HepG2 (cell line): ENCODE data around the gene ZFHX3. TPM values are rescaled to one million over a fixed set of nuclear protein-coding genes. Genes with fewer than 3 reads are reported as not detected.

Source experiments
- BORCS8-MEF2B ChIP-seq: sonication (generic); formaldehyde crosslinking; IDR thresholded peaks from 2 replicates; pipeline ENCODE4 v1.8.0; 2022; ENCODE audit warnings: mild to moderate bottlenecking, missing genetic modification reagents
- ELF3 ChIP-seq: IDR thresholded peaks from 2 replicates; pipeline ENCODE4 v1.6.1; 2016; ENCODE audit warnings: missing genetic modification reagents, missing compliant biosample characterization
- FOXC1 ChIP-seq: sonication (generic); formaldehyde crosslinking; IDR thresholded peaks from 2 replicates; pipeline ENCODE4 v1.8.0; 2022; ENCODE audit warnings: mild to moderate bottlenecking, missing genetic modification reagents, borderline replicate concordance
- GTF3A ChIP-seq: sonication (generic); formaldehyde crosslinking; conservative IDR thresholded peaks from 2 replicates; pipeline ENCODE4 v1.4.0; 2020; ENCODE audit warnings: mild to moderate bottlenecking, missing genetic modification reagents
- KDM4B ChIP-seq: sonication (generic); formaldehyde crosslinking; IDR thresholded peaks from 2 replicates; pipeline ENCODE4 v1.4.0; 2020; ENCODE audit warnings: missing genetic modification reagents
- MED1 ChIP-seq: sonication (generic); formaldehyde crosslinking; IDR thresholded peaks from 2 replicates; pipeline ENCODE4 v1.4.0; 2020; ENCODE audit warnings: missing genetic modification reagents
- MIER3 ChIP-seq: IDR thresholded peaks from 2 replicates; pipeline ENCODE4 v1.6.1; 2016; ENCODE audit warnings: missing compliant biosample characterization, borderline replicate concordance
- MTF2 ChIP-seq: sonication (generic); formaldehyde crosslinking; IDR thresholded peaks from 2 replicates; pipeline ENCODE4 v1.5.0; 2020; ENCODE audit warnings: missing genetic modification reagents, borderline replicate concordance
- NCOA1 ChIP-seq: sonication (generic); formaldehyde crosslinking; IDR thresholded peaks from 2 replicates; pipeline ENCODE4 v1.9.0; 2021; ENCODE audit warnings: missing genetic modification reagents
- PITX1 ChIP-seq: sonication (generic); formaldehyde crosslinking; IDR thresholded peaks from 2 replicates; pipeline ENCODE4 v1.5.1; 2020; ENCODE audit warnings: mild to moderate bottlenecking, missing genetic modification reagents
- SMYD3 ChIP-seq: sonication (generic); formaldehyde crosslinking; IDR thresholded peaks from 2 replicates; pipeline ENCODE4 v1.8.1; 2023; ENCODE audit warnings: mild to moderate bottlenecking, missing genetic modification reagents
- SNAPC2 ChIP-seq: sonication (generic); formaldehyde crosslinking; IDR thresholded peaks from 2 replicates; pipeline ENCODE4 v1.8.1; 2022; ENCODE audit warnings: mild to moderate bottlenecking, missing genetic modification reagents
- SOX13 ChIP-seq, 3 experiments: fragments of 450-650 bp in 1 of 3; sonication (generic) in 1 of 3; formaldehyde crosslinking in 1 of 3; IDR thresholded peaks in 2 of 3; conservative IDR thresholded peaks in 1 of 3; 2 replicates each; pipeline versions ENCODE4 v1.5.0 to v1.6.1; 2016 to 2020; ENCODE audit warnings: antibody characterized with exemption in 1 of 3, mild to moderate bottlenecking in 1 of 3, missing compliant biosample characterization in 1 of 3, missing genetic modification reagents in 1 of 3, moderate library complexity in 1 of 3
- SOX5 ChIP-seq: IDR thresholded peaks from 2 replicates; pipeline ENCODE4 v1.6.1; 2016; ENCODE audit warnings: borderline replicate concordance
- SOX6 ChIP-seq, 2 experiments: fragments of 450-650 bp in 1 of 2; sonication (generic) in 1 of 2; formaldehyde crosslinking in 1 of 2; IDR thresholded peaks; 2 replicates each; pipeline versions ENCODE4 v1.4.0 to v1.6.1; 2017 to 2020; ENCODE audit warnings: antibody characterized with exemption in 1 of 2, mild to moderate bottlenecking in 1 of 2, missing genetic modification reagents in 1 of 2
- TCF7 ChIP-seq: sonication (generic); IDR thresholded peaks from 2 replicates; pipeline ENCODE4 v1.6.1; 2016; ENCODE audit warnings: antibody characterized with exemption, low read depth
- ZBTB38 ChIP-seq: sonication (generic); formaldehyde crosslinking; IDR thresholded peaks from 2 replicates; pipeline ENCODE4 v1.5.1; 2020; ENCODE audit warnings: mild to moderate bottlenecking, missing genetic modification reagents
- ZMYM2 ChIP-seq: sonication (generic); formaldehyde crosslinking; IDR thresholded peaks from 2 replicates; pipeline ENCODE4 v1.8.0; 2022; ENCODE audit warnings: mild to moderate bottlenecking, missing genetic modification reagents
- ZNF34 ChIP-seq: sonication (generic); formaldehyde crosslinking; IDR thresholded peaks from 2 replicates; pipeline ENCODE4 v1.4.0; 2020; ENCODE audit warnings: mild to moderate bottlenecking, missing genetic modification reagents, borderline replicate concordance
- ZNF343 ChIP-seq: sonication (generic); formaldehyde crosslinking; IDR thresholded peaks from 2 replicates; pipeline ENCODE4 v1.4.0; 2020; ENCODE audit warnings: mild to moderate bottlenecking, missing genetic modification reagents
- ZNF543 ChIP-seq: sonication (generic); formaldehyde crosslinking; IDR thresholded peaks from 2 replicates; pipeline ENCODE4 v1.4.0; 2020; ENCODE audit warnings: mild to moderate bottlenecking, missing genetic modification reagents
- ZNF766 ChIP-seq: sonication (generic); formaldehyde crosslinking; IDR thresholded peaks from 2 replicates; pipeline ENCODE4 v1.5.0; 2020; ENCODE audit warnings: missing genetic modification reagents, borderline replicate concordance
- polyA plus RNA-seq, 8 experiments: library from polyadenylated mRNA; depleted of rRNA in 3 of 8; stranded (reverse) in 7 of 8; unstranded in 1 of 8; fragments of >200 nt; fragmentation: Illumina TruSeq in 4 of 8; extraction: Trizol in 4 of 8; gene quantifications; 2 replicates each; pipeline versions ENCODE4 v1.2.1 to v1.2.3, GENCODE V29; 2011 to 2016; ENCODE audit warnings: low read depth in 4 of 8, missing spikeins in 1 of 8, mixed read lengths in 1 of 8; ENCODE audit not compliant: insufficient read depth in 1 of 8
- total RNA-seq, 5 experiments: library from RNA; depleted of rRNA; stranded (reverse); fragments of >200 nt; fragmentation: Illumina TruSeq; extraction: Trizol; gene quantifications; 2 replicates each; pipeline ENCODE4 v1.2.3, GENCODE V29; 2016; ENCODE audit warnings: low read depth in 1 of 5
- TF ChIP-seq, protein P1 (sequence below): IDR thresholded peaks from 2 replicates; pipeline ENCODE4 v1.6.1; 2016; ENCODE audit warnings: low read depth, control low read depth
- TF ChIP-seq, protein P2 (sequence below): IDR thresholded peaks from 2 replicates; pipeline ENCODE4 v1.6.1; 2012; ENCODE audit warnings: inconsistent platforms
- TF ChIP-seq, protein P3 (sequence below): sonication (generic); formaldehyde crosslinking; conservative IDR thresholded peaks from 2 replicates; pipeline ENCODE4 v1.8.0; 2022; ENCODE audit warnings: mild to moderate bottlenecking, moderate library complexity, missing genetic modification reagents

Gene ZFHX3
- total and polyA plus RNA-seq, 2 of the 13 experiments (the other 11 are each of a cell fraction or from before 2014, with no cell fraction given): 5.0 to 6.0 TPM

DNA sequence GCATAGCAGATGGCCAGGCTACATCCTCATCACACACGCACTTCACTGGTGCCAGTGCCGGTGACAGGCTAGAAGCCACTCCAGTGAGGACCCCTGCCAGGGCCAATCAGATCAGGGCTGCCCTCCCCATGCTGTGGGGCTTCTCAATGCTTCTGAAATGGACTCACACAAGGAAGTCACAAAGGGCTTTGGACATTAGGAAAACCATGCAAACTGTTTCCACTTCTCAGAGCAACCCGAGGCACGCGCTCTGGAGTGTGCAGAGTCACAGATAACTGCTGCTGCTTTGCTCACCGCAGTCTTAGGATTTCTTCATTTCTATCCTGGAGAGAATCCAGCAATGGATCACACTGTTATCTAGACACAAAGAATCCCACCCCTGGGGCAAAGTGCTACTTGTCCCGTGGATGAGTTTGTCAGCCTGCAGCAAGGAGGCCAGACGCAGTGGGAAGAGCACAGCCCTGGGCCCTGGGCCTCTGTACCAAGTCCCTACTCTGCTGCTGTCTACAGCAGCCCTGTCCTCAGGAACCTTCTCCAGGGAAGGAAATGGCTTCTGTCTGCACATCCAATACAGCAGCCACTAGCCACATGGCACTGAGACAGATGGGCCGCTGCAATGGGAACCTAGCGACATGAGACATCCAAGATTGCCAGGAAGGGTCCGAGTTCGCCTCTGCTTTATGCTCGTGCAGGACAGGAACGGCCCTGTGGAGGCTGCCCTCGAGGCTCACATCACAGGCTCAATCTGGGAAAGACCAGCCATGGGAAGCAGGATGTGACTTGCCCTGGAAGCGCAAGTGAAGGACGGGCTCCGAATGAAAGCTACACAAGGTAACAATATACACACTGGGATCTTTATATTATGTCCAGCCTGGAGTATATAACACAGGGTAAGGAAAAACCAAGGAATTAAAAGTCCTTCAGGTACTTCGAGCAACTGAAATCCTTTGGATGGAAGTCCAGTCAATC, 169.3 kb downstream of the ZFHX3 start (continued):
- TF ChIP-seq ZNF343 (CRISPR knock-in tag) (peak; percentile 64), NCOA1 (CRISPR knock-in tag) (peak; percentile 80; the same call in 1 of the 2 replicates), BORCS8-MEF2B (CRISPR knock-in tag) (peak; percentile 92), KDM4B (CRISPR knock-in tag) (no peak), SNAPC2 (peak; percentile 43; the same call in 1 of the 2 replicates), PITX1 (CRISPR knock-in tag) (peak; percentile 57; the same call in 1 of the 2 replicates), MED1 (0 out of 2 replicates have a peak, but pooled peaks have one; percentile 24), TCF7 (0 out of 2 replicates have a peak, but pooled peaks have one; percentile 21), ZMYM2 (CRISPR knock-in tag) (peak; percentile 58; the same call in 1 of the 2 replicates), SOX5 (CRISPR knock-in tag) (0 out of 2 replicates have a peak, but pooled peaks have one; percentile 40), ZNF766 (CRISPR knock-in tag) (no peak), GTF3A (no peak), MTF2 (CRISPR knock-in tag) (peak; percentile 79; the same call in 1 of the 2 replicates), FOXC1 (peak; percentile 84), ZNF34 (CRISPR knock-in tag) (0 out of 2 replicates have a peak, but pooled peaks have one; percentile 49), ZBTB38 (CRISPR knock-in tag) (peak; percentile 83), MIER3 (CRISPR knock-in tag) (0 out of 2 replicates have a peak, but pooled peaks have one; percentile 24), ZNF543 (CRISPR knock-in tag) (peak; percentile 79; the same call in 1 of the 2 replicates), SMYD3 (CRISPR knock-in tag) (peak; percentile 70; the same call in 1 of the 2 replicates), SOX13 (IDR thresholded peaks at IDR 0.05) (no peak), SOX13 (CRISPR knock-in tag; conservative IDR thresholded peaks at IDR 0.05 in 1 of 2, IDR thresholded peaks at IDR 0.05 in 1 of 2) (peak in 1 of 2 experiments; percentile 82; a peak in 2 of 4 replicates), ELF3 (peak; percentile 48), SOX6 (IDR thresholded peaks at IDR 0.05) (no peak), SOX6 (CRISPR knock-in tag; IDR thresholded peaks at IDR 0.05) (peak; percentile 49)
- TF ChIP-seq, protein P1, sequence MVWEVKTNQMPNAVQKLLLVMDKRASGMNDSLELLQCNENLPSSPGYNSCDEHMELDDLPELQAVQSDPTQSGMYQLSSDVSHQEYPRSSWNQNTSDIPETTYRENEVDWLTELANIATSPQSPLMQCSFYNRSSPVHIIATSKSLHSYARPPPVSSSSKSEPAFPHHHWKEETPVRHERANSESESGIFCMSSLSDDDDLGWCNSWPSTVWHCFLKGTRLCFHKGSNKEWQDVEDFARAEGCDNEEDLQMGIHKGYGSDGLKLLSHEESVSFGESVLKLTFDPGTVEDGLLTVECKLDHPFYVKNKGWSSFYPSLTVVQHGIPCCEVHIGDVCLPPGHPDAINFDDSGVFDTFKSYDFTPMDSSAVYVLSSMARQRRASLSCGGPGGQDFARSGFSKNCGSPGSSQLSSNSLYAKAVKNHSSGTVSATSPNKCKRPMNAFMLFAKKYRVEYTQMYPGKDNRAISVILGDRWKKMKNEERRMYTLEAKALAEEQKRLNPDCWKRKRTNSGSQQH (CRISPR knock-in tag): no peak
- TF ChIP-seq, protein P2, sequence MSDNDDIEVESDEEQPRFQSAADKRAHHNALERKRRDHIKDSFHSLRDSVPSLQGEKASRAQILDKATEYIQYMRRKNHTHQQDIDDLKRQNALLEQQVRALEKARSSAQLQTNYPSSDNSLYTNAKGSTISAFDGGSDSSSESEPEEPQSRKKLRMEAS: peak; percentile 84
- TF ChIP-seq, protein P3, sequence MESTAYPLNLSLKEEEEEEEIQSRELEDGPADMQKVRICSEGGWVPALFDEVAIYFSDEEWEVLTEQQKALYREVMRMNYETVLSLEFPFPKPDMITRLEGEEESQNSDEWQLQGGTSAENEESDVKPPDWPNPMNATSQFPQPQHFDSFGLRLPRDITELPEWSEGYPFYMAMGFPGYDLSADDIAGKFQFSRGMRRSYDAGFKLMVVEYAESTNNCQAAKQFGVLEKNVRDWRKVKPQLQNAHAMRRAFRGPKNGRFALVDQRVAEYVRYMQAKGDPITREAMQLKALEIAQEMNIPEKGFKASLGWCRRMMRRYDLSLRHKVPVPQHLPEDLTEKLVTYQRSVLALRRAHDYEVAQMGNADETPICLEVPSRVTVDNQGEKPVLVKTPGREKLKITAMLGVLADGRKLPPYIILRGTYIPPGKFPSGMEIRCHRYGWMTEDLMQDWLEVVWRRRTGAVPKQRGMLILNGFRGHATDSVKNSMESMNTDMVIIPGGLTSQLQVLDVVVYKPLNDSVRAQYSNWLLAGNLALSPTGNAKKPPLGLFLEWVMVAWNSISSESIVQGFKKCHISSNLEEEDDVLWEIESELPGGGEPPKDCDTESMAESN: 0 out of 2 replicates have a peak, but pooled peaks have one; percentile 22
